Activated CD8-positive, alpha-beta memory T cell treated with anti-CD3 and anti-CD28 coated beads for 24 hours (primary cell): ENCODE data around the gene DLG5.
A peak's percentile ranks its signal among the peaks of the same experiment; 100 is the strongest.

Experiments used
- DNase-seq: peaks from one replicate; pipeline ENCODE4 v3.0.0-alpha.2; 2020

The DLG5 gene

DNA sequence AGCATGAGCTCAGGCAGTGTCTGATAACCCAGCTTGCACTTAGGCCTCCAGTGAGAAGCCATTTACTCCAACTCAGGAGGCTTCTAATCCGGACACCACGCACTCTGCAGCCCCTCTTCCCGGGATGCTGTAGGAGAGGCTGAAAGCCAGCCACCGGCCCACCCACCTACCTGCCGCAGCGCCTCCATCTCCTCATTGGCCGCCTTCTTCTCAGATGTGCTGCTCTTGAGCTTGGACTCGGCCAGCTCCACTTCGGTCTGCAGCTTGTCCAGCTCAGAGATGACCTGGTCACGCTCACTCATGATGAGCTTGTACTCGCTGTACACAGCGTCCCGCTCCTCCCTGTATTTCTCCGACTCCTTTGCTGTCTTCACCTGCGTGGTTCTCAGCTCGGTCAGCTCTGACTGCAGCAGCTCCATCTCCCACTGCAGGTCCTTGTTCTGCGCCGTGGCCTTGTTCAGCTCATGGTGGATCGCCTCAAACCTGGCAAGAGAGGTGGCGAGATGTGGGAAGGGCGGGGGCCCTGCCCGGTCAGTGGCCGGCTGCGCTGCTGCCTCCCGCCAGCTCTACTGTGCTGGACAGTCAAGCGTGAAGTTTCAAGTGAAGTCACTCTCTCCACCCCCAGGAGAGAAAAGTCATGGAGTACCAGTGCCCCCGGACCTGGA lies 84.7 kb downstream of the DLG5 start:
- no peak for DNase-seq

DNA sequence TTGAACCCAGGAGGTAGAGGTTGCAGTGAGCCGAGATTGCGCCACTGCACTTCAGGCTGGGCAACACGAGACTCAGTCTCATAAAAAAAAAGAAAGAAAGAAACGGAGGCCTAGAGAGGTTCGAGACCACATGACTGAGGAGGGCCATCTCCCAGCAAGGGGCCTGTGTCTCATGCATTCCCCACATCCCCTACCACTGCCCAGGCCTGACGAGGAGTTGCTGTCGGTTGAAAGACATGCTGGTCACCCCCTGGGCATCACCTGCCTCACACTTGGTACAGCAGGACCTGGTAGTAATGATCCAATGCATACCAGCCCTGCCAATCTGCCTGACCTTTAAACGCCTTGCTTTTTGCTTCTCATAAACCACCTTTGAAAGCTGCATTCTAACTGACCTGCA lies 85.9 kb downstream of the DLG5 start:
- DNase-seq: no peak

GRCh38 chr10:77837925-77838595 lies 88.5 kb downstream of the DLG5 start:
- DNase-seq: no peak

DNA sequence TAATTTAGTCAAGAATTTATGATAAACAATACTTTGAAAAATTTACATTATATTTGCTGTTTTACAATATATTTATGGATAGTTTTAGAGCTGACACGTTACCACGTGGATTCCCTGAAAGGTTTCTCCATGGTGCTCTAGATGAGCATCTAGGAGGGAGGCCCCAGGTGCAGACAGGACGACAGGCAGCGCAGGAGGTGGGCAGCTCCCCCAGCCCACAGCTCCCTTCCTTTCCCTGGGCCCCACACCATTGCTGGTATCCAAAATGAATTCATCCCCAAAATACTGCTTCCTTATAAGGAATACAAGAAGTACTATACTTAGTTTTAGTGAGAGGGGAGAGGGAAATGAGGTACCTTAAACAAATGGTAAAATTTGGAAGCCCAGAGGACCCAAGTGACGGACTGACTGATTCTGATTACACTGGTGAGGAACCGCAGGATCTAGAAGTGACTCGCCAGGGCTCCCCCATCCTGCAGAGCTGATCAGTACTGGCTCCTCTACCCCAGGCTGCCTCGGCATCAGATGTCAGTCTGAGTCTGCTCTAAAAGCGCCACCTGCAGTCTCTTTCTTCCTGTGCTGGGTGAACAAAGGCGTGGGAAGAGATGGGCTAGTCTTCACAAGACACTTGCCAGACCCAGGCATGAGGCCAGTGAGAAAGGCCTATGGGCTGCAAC lies 89.2 kb downstream of the DLG5 start:
- peak; percentile 73 for DNase-seq

DNA sequence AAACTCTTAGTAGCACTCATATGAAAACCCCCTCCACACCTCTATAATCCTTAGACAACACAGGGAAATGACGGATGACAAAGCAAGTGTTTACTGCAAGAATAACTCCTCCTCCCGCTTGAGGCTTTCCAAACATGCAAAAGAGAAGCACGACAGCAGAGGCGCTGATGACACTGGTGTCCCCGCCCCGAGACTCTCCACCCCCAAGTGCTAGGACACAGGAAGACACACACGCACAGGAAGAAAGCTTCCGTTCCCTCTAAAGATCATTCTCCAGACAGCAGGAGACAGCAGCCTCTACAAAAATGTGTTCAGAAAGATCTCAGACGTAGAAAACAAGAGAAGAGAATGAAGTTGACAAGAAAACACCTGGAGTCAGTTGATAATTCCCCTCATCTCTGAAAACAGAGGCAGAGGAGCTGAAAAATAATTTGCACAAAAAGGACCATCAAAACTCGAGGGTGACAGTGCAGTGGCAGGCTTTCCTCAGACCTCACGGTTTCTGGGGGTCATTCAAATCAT lies 90.2 kb downstream of the DLG5 start:
- peak; percentile 71 for DNase-seq

DNA sequence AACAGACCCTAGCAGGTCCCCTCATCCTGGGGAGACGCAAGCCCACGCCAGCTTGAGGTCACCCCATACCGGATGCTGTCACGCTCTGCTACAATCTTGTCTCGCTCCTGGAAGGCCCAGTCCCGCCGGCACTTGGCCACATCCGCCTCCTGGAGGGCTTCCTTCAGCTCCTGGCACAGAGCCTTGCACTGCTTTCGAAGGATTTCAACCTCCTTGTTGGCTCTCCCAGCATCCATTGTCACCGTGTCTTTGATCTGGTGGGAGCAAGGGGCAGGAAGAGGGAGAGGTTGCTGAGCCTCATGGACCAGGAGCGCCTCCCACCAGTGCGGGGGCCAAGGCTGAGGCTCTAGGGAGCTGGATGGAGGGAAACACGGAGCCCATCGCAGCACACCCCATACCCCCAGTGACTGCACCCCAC lies 90.9 kb downstream of the DLG5 start:
- no peak for DNase-seq

- DNase-seq: no peak
Measured at GRCh38 chr10:77834943-77835668, 91.4 kb downstream of the DLG5 start.

- no peak for DNase-seq
Measured at GRCh38 chr10:77834540-77834939, 92.0 kb downstream of the DLG5 start.

- DNase-seq: no peak
Measured at GRCh38 chr10:77833792-77834191, 92.8 kb downstream of the DLG5 start.

DNA sequence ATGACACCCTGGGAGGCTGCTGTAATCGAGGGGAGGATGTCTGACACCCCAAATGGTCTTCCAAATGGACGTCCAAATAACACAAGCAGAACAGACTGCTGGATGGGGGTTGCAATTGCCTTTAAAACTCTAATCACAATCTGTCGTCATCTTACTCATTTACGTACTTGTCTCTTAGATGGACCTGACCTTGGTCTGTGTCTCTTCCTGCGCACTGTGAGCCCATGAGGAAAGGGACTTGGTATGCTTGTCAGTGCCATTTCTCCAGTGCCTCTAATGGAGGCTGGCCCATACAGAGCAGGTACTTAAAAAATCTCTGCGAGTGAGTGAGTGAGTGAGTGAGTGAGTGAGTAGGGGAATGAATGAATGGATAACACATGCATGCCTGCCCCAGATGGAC lies 93.3 kb downstream of the DLG5 start:
- no peak for DNase-seq

- no peak for DNase-seq
Measured at GRCh38 chr10:77832238-77832637, 94.3 kb downstream of the DLG5 start.

GRCh38 chr10:77829356-77829755 lies 97.2 kb downstream of the DLG5 start:
- no peak for DNase-seq

DNA sequence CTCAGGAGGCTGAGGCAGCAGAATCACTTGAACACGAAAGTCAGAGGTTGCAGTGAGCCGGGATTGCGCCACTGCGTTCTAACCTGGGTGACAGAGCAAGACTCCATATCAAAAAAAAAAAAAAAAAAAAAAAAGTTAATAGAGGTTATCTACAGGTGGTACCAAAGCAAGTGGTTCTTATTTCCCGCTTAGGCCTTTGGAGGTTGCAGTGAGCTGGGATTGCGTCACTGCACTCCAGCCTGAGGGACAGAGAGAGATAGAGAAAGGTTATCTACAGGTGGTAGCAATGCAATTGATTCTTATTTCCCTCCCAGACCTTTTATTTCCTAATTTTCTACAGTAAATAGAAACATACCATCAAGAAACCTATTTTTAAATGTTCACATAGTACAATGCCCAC lies 98.2 kb downstream of the DLG5 start:
- no peak for DNase-seq

- DNase-seq: no peak
Measured at GRCh38 chr10:77827366-77827765, 99.2 kb downstream of the DLG5 start.

- DNase-seq: no peak
Measured at GRCh38 chr10:77825965-77826364, 100.6 kb downstream of the DLG5 start.

DNA sequence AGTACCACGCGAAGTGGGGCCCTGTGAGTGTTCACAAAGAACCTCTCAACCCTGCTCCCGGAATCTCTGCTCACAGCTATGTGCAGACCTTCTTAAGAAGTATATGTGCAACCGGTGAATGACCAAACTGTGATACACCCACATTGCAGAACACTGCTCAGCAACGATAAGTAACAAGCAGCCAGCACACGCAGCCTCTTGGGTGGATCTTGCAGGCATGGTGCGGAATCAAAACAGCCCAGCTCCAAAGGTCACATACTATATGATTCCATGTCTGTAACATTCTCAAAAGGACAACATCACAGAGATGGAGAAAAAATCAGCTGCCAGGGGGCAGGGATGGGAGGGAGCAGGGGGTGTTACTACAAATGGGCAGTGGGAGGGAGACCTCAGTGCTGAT lies 101.6 kb downstream of the DLG5 start:
- DNase-seq: no peak

DNA sequence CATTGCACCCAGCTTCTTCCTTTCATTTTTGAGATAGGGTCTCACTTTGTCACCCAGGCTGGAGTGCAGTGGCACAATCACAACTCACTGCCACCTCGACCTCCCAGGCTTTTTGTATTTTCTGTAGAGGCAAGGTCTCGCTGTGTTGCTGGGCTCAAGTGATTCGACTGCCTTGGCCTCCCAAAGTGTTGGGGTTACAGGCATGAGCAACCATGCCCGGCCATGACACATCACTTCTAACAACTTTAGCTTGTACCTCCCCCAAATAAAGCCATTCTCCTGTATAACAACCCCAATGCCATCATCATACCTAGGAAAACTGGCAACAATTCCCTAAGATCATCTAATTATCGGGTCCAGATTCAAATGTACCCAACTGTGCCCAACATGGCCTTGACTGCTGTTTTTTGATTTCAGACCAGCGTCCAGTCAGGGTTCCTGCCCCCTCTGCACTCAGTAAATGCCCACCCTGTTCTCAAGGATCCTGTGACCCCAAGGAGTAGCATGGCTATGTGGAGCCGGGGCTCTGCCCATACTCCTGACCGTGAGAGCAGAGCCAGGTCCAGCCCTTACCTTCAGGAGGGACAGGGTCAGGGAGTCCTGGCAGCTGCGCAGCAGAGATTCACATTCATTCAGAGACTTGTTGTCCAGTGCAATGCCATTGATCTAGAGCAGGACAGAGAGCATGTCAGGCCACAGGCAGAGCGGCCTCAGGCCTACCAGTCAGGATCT lies 102.6 kb downstream of the DLG5 start:
- DNase-seq: no peak

DNA sequence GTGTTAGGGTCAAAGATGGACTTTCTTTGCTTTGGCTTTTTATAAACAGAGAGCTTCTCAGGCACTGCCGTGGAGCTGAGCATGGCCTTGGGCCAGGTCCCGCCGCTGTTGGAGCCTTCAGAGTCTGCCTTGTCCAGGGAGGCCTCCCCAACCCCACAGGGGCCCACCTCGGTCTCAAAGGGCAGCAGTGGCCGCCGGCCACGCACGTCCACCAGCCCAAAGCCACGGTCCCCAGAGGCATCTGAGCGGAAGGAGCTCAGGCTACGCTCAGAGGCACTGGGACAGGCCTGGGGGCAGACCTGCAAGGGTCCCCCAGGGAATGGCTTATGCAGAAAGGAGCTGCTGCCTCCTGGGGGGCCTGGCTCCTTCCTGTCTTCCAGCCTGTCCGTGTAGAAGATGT lies 105.0 kb downstream of the DLG5 start:
- no peak for DNase-seq

GRCh38 chr10:77821036-77821435 lies 105.5 kb downstream of the DLG5 start:
- no peak for DNase-seq

DNA sequence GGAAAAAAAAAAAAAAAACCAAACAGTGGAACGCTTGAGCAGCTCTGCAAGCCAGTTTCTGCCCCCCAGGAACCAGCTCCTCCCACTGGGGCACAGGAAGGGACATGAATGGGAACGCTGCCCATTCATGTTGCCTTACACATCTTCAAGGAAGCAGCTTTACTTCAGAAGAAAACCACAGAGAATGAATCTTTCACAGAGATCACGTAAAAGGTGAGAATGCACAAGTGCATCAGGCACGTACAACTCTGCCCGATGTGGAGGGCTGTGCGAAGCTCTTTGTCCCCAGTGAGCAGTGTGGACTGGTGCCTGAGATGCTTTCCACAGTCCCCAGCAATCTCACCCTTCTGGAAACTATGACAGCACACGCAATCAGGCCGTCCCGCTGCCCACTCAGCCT lies 106.2 kb downstream of the DLG5 start:
- no peak for DNase-seq

DNA sequence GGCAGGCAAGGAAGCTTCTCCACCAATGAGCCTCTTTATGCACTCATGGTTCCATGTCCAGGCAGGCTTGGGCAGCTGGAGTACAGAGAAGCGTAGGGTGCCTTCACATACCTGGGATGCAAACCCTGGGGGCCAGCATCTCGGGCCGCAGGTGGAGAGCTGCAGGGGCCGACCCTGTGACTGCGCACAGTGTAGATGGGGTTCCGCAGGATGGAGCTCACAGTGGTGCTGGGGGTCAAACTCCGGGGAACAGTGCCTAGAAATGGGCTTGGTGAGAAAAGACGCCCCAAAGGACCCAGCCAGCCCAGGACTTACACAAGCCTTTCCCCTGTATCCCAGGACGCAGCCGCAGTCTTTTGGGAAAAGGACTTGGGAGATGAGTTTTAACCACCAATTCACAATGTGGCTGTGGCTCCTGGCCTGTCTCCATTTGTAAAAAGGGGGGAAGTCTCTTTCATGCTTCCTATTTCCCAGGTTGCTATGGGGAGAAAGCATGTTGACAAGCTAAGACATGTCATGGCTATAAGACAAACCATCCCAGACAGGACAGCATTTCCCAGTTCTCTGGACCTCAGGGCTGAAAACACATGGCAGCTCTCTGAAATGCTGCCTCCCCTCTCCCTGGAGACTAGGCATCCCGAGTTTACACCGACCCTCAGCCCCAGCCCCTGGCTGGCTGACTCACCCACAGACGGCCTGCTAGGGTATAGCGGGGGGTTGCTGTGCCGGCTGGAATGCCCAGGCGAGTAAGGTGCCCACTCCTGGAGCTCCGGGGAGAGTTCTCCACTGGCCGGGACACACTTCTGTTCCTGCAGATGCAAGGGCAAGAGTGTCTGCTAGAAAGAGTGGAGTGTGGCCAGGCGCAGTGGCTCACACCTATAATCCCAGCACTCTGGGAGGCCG lies 107.1 kb downstream of the DLG5 start:
- no peak for DNase-seq

DNA sequence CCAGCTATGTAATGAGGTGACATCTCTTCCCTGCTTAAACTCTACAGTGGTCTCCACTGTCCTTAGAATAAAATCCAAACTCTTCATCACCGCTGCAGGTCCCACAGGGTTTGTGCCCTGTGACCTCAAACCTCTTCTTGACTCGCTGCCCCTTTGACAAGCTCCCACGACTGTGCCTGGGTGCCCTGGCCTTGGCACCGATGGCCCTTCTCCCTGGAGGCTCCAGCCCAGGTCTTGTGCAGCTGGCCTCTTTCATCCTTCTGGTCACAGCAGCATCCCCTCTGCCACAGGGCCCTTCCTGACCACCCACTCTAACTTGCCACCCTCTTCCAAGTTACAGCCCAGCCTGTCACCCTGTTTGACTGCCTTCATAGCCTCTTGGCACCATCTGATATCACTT lies 108.2 kb downstream of the DLG5 start:
- DNase-seq: no peak
